GM21447 (cell line): ENCODE results near the gene EMC10.

Experiments used
- ATAC-seq: cut with Tn5 transposase; IDR thresholded peaks from one replicate; pipeline ENCODE4 v1.9.1; 2021; ENCODE audit not compliant: unreplicated experiment

The EMC10 gene

GRCh38 chr19:50495020-50495531, 18.8 kb downstream of the EMC10 start:
- ATAC-seq = no peak

GRCh38 chr19:50496189-50497021, 20.1 kb downstream of the EMC10 start:
- no peak for ATAC-seq

- ATAC-seq = no peak
These were observed 20.7 kb downstream of the EMC10 start for GRCh38 chr19:50497022-50497405.

- no peak for ATAC-seq
These were observed 22.1 kb downstream of the EMC10 start for GRCh38 chr19:50498219-50499056.

GRCh38 chr19:50500060-50500752, 23.9 kb downstream of the EMC10 start:
- no peak for ATAC-seq

- no peak for ATAC-seq
These were observed 24.4 kb downstream of the EMC10 start for GRCh38 chr19:50500753-50501151.

GRCh38 chr19:50501186-50501567, 24.9 kb downstream of the EMC10 start:
- no peak for ATAC-seq

DNA sequence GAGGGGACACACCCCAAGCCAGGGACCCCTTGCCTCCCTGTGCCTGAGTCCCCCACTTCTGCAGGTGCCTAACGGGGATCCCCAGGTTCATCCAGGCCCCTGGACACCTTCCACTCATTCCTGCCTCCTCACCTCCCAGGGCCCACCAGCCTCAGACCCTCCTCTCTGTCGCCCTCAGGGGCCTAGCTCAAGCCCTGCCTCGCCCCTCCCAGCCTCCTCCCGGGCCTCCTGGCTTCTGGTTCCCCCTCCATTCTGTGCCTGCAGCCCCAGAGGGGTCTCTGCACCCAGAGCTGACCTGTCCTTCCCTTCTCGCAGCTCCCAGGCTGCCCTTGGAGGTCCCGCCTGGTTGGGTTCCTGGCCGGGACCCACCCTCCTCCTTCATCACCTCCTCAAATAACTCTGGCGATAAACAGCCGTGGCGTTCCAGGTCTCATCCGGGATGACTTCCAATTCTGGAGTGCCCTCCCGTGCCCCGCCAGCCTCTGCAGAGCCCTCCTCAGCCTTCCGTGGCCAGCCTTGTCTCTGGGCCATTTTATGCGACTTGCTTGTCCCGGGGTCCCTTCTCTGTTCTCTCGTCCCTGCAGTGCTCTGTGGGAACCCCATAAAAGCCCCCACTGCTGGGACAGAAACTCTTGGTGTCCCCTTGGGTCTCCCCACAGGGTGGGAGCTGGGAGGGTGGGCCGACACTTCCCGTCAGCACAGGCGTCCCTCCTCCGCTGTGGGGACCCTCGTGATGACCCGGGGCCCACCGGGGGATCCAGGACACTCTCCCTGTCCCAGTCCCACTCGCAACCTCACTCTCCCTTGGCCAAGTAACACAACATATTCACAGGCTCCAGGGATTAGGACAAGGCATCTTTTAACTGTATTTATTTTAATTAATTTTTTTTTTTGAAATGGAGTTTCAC, 25.5 kb downstream of the EMC10 start:
- no peak for ATAC-seq

DNA sequence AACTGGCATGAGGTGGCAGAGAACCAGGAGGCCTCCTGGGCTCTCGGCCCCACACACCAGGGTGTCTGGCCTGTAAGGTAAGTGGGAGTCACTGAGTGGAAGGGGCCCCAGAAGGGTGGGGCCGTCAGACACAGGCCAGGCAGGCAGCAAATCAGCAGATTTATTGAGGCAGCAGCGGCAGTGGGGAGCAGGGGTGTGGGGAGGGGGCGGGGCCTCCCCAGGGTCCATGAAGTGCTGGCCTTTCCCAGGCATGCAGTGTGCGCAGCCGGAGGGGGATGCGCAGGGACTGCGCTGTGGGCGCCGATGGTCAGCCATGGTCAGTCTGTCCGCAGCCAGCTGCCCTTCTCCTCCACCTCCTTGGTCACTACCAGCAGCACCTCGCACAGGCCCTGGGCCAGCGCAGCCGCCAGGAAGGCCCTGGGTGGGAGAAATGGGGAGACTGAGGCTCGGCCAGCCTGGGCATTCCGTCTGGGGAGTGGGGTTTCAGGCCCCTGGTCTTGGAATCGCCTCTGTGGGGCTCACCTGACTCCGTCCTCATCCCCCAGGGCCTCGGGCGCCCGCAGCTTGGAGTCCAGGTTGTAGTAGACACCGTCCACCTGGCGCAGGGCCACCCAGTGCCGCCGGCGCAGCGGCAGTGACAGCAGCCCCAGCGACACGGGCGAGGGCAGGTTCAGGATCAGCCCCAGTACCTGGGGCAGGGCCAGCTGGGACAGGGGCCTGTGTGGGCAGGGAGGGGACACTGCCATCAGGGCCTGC, 29.7 kb downstream of the EMC10 start:
- ATAC-seq = no peak

- no peak for ATAC-seq
These were observed 30.4 kb downstream of the EMC10 start for GRCh38 chr19:50506700-50507099.

- no peak for ATAC-seq
These were observed 31.1 kb downstream of the EMC10 start for GRCh38 chr19:50507376-50507775.

DNA sequence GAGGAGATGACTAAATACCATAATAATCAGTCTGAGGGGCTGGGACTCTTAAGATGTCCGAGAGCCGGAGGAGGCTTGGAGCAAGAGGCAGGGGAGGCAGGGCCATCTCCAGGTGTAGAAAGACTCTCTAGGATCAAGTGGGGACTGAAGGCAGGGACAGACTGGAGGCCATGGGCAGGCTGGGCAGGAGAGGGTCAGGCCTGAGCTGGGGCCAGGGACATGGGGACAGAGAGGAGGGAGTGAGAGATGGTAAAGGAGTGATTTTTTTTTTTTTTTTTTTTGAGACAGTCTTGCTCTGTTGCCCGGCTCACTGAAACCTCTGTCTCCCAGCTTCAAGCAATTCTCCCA, 32.5 kb downstream of the EMC10 start:
- ATAC-seq = no peak

DNA sequence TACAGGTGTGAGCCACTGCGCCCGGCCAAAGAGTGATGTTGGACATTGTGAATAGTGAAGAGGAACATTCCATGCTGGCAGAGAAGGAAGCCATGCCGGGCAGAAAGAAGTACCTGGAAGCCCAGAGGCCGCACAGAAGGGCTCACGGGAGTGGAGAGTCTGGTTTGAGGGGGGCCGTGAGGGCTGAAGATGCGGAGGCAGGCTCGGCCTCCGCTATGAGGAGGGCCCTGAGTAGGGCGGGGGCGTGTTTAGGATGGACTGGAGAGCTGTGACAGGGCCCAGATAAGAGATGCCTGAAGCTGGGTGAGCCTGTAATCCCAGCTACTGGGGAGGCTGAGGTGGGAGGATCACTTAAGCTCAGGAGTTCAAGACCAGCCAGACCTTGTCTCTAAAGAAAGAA, 33.1 kb downstream of the EMC10 start:
- ATAC-seq = no peak

- ATAC-seq = no peak
These were observed 33.9 kb downstream of the EMC10 start for GRCh38 chr19:50510121-50510670.

- no peak for ATAC-seq
These were observed 34.4 kb downstream of the EMC10 start for GRCh38 chr19:50510700-50511068.

- ATAC-seq = peak; percentile 90
These were observed 34.9 kb downstream of the EMC10 start, which contains the start of gene JOSD2 for GRCh38 chr19:50511069-50511822. TSS of gene JOSD2 (minus strand) at chr19:50511191. CDS start at chr19:50510431, 760 bp downstream.

DNA sequence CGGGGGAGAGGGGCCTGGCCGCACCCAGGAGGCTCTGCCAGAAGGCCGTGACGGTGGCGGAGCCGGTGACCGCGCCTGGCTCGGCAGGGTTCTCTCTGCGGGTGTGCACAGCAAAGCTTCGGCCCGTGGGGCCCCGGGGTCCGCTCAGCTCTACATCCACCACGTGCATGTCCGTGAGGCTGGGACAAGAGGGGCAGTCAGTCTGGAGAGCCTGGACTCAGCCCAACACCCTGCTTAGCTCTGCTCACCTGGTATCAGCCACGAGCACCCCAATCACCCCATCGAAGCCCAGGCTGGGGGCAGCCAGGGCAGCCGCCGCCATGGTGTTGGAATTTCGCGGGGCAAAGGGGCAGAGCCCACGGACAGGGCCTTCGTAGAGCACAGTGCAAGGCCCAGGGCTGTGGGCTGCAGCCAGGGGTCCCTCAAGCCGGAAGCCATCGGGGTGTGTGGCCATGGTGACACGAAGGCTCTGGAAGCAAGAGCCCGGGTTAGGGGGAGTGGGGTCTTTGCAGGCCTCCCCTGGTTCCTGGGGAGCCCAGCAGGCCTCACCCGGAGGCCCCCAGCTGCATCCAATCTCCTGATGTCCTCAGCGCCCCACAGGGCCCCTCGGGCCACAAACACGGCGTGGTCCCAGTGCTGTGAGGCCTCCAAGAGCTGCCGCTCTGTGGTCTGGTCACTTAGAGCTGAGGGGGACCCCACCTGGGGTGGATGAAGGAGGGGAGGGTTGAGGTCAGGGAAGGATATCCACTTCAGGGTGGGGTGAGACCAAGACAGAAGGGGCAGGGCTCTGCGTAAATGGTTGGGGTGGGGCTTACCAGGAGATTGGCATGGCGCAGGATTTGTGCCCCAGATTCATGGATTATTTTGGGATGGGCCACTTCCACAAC, 36.0 kb downstream of the EMC10 start:
- no peak for ATAC-seq
